Activated CD8-positive, alpha-beta memory T cell treated with anti-CD3 and anti-CD28 coated beads for 24 hours (primary cell): Measurements from ENCODE around the gene L3MBTL3.

Experiments used
- DNase-seq: peaks from one replicate; pipeline ENCODE4 v3.0.0-alpha.2; 2020

L3MBTL3 gene

DNA sequence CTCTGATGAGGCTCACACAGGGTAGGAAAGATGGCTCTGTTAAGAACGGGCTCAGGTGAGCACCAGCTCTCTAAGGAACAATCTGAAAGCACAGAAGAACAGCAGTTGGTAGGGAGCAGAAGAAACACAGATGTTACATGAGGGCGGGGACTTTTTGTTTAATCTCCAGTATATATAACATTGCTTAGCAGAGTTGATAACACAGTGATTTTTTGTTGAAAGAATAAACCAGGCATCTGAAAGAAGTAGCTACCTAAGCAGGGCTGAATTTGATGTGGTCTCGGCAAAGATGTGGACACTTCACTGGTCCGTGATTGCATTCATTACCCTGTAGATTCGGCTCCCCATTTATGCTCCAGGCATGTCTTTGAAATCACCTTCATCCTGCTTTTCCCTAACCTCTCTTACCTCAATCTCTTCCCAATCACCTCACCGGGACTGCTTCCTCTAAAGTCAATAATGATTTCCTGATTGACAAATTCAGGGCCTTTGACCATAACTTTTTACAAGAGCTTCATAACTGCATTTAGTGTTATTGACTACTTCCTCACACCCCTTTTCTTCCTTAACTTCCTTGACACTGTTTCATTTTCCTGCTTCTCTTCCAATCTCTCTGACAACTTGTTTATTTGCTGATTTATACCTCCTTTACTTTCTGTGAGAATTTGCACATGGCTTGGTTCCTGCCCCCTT, 170.0 kb downstream of the L3MBTL3 start:
- no peak for DNase-seq

DNA sequence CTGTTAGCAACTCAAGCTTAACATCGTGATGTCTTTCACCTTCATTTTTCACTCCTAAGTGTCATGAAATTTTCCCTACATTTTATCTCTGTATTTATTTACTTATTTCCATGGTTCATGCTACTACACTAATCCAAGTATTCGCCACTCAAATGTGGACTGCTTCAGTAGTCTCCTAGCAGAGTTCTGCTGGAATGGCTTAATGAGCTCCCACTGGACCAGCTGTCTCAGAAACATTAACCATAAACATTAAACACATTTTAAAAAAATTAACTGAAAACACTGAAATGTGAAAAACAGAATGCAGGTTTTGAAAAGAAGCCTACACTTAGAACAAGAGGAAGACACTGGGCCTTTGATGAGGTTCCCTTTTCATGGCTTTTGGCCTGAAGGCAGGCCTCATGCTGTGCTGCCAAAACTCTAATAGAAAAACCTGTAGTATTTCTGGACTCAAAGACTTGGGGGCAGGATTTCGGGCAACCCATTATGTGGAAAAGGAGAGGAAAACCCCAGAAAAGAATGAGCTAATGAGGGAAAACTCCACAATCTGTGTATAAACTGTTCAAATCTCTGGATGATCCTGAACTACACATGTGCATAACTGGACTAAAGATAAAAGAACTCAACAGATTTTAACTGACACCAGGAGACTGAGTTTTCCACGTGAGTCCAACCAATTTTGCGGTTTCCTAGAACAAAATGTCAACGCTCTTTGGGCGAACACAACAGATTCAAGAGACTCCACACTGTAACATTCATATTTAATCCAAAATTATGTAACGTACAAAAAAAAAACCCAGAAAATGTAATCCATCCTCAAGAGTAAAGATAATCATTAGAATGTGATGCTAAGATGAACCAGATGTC, 171.4 kb downstream of the L3MBTL3 start:
- DNase-seq: no peak
